ENCODE data around the gene RASL12. TPM values are rescaled to one million over a fixed set of nuclear protein-coding genes. Genes with fewer than 3 reads are reported as not detected.

RASL12 gene
- total RNA-seq, 1 donor from 2014 or later, result 5.8 TPM

DNA sequence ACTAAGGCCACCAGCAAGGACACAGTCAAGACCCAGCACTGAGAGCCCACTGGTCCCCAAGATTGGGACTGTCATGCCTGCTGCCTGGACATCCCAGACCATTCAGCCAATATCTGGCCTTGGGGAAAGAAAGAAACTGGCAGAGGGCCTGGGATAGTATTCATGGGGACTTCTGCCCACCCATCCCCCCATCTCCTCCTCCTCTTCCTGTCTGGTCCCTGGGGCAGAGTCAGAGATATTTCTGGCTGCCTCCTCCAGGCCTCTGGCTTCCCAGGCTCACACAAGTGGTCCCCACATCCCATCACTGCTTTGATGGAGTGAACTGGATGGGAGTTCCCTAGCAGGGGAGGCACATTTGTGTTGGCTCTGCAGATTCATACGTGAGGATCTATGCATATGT, 4.2 kb upstream of the RASL12 start:
- Mint-ChIP-seq H3K9me3 (peaks cover 6% of the 10 kb centered on the region), H3K27ac (no peak overlapping the region), H3K4me1 (peaks cover 19% of the 10 kb centered on the region), H3K36me3 (peaks cover 1% of the 10 kb centered on the region), H3K4me3 (no peak overlapping the region), H3K27me3 (ENCODE audit: insufficient read depth, low read depth) (peaks cover 16% of the 10 kb centered on the region)
- peaks cover 11% of the 10 kb centered on the region for H3K4me1 ChIP-seq
- TF ChIP-seq EZH2phosphoT487 (IDR thresholded peaks at IDR 0.05) (no peak), EZH2 (IDR thresholded peaks at IDR 0.05) (no peak)
- TF ChIP-seq, protein P1, sequence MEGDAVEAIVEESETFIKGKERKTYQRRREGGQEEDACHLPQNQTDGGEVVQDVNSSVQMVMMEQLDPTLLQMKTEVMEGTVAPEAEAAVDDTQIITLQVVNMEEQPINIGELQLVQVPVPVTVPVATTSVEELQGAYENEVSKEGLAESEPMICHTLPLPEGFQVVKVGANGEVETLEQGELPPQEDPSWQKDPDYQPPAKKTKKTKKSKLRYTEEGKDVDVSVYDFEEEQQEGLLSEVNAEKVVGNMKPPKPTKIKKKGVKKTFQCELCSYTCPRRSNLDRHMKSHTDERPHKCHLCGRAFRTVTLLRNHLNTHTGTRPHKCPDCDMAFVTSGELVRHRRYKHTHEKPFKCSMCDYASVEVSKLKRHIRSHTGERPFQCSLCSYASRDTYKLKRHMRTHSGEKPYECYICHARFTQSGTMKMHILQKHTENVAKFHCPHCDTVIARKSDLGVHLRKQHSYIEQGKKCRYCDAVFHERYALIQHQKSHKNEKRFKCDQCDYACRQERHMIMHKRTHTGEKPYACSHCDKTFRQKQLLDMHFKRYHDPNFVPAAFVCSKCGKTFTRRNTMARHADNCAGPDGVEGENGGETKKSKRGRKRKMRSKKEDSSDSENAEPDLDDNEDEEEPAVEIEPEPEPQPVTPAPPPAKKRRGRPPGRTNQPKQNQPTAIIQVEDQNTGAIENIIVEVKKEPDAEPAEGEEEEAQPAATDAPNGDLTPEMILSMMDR (IDR thresholded peaks at IDR 0.05), result no peak
- no peaks in the 10 kb centered on the region for H3K79me2 ChIP-seq (ENCODE audit: low read depth)
- H3K9ac ChIP-seq, result no peak overlapping the region
- peaks cover 35% of the 10 kb centered on the region for H3K27me3 ChIP-seq
- DNase-seq (ENCODE audit: low spot score), result no peak
- H3F3A ChIP-seq (ENCODE audit: low read depth), result peaks cover 18% of the 10 kb centered on the region
- no peak overlapping the region for H3K27ac ChIP-seq
- no peak overlapping the region for H2AFZ ChIP-seq (replicated peaks)
- no peak overlapping the region for H3K4me2 ChIP-seq
- no peak overlapping the region for H3K4me3 ChIP-seq
- no peaks in the 10 kb centered on the region for H4K20me1 ChIP-seq (ENCODE audit: low read depth)
- H3K9me3 ChIP-seq (ENCODE audit: low read depth), result no peaks in the 10 kb centered on the region
- no peaks in the 10 kb centered on the region for H3K36me3 ChIP-seq

DNA sequence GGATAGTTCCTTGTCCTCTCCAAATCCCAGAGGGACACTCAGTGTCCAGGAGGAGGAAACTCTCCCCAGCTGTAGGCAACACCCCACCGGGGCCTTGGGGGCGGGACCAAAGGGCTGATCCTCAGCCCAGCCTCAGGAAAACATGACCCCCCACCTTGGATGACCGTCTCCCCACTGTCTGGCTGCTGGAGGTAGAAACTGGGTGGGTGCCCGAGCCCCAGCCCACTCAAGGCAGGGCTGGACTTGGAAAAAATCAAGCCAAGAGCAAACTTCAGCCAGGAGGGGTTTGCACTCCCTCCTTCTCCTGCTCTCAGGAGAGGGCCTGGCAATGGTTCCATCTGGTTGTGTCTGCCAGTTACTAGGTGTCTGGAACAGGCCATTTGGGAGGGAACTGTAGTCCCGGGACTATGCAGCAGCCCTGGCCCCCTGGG, 3.6 kb upstream of the RASL12 start:
- H3K9me3 ChIP-seq (ENCODE audit: low read depth), result no peaks in the 10 kb centered on the region
- H3K79me2 ChIP-seq (ENCODE audit: low read depth), result no peaks in the 10 kb centered on the region
- peaks cover 17% of the 10 kb centered on the region for H3K27me3 Mint-ChIP-seq (ENCODE audit: insufficient read depth, low read depth)
- no peak overlapping the region for H3K4me3 ChIP-seq
- TF ChIP-seq, protein P1 (IDR thresholded peaks at IDR 0.05), result no peak
- no peak for TF ChIP-seq EZH2 (IDR thresholded peaks at IDR 0.05)
- no peak for TF ChIP-seq EZH2phosphoT487 (IDR thresholded peaks at IDR 0.05)
- no peak overlapping the region for H3K4me3 Mint-ChIP-seq
- DNase-seq (ENCODE audit: low spot score), result no peak
- peaks cover 17% of the 10 kb centered on the region for H3K4me1 ChIP-seq
- H3K4me2 ChIP-seq, result no peak overlapping the region
- H4K20me1 ChIP-seq (ENCODE audit: low read depth), result no peaks in the 10 kb centered on the region
- H3F3A ChIP-seq (ENCODE audit: low read depth), result peaks cover 25% of the 10 kb centered on the region
- H3K27ac Mint-ChIP-seq, result no peak overlapping the region
- H3K36me3 Mint-ChIP-seq, result peaks cover under 1% of the 10 kb centered on the region
- H3K27ac ChIP-seq, result no peak overlapping the region
- H3K4me1 Mint-ChIP-seq, result peaks cover 25% of the 10 kb centered on the region
- peaks cover 33% of the 10 kb centered on the region for H3K27me3 ChIP-seq
- H3K9me3 Mint-ChIP-seq, result peaks cover 4% of the 10 kb centered on the region
- no peak overlapping the region for H2AFZ ChIP-seq (replicated peaks)
- no peaks in the 10 kb centered on the region for H3K36me3 ChIP-seq
- H3K9ac ChIP-seq, result no peak overlapping the region

DNA sequence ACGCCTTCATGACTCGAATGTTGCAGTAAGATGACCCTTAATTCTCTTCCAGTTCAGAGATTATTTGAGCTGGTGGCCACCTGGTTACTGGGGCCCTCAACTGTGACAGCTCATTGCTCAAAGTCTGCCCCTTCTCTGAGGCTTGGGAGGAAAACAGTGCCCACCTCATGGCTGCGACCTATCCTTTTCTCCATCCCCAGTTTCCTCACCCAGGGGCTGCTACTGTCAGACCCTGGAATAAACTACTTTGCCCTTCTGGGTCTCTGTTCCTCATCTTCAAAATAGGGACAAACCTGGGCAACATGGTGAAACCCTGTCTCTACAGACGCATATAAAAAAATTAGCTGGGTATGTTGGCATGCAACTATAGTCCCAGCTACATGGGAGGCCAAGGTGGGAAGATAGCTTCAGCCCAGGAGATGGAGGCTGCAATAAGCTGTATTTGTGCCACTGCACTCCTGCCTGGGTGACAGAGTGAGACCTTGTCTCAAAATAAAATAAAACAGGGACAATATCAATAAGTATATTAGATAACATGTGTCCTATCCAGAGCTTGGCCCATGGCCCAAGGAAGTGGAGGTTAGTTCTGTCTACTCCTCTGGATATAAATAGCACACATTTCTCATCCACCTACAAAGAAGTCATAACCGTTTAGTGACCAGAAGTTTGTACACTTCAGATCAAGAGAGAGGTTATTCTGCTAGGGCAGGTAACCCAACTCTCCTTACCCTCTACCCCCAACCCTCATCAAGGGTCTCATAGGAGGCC, 2.2 kb upstream of the RASL12 start:
- Mint-ChIP-seq H3K4me1 (peaks cover 34% of the 10 kb centered on the region), H3K36me3 (no peaks in the 10 kb centered on the region), H3K9me3 (peaks cover 4% of the 10 kb centered on the region), H3K27ac (no peak overlapping the region), H3K4me3 (no peak overlapping the region), H3K27me3 (ENCODE audit: insufficient read depth, low read depth) (peaks cover 21% of the 10 kb centered on the region)
- Histone ChIP-seq H3K27ac (no peak overlapping the region), H3K9me3 (ENCODE audit: low read depth) (no peaks in the 10 kb centered on the region), H3K4me2 (no peak overlapping the region), H4K20me1 (ENCODE audit: low read depth) (no peaks in the 10 kb centered on the region), H3F3A (ENCODE audit: low read depth) (peaks cover 36% of the 10 kb centered on the region), H3K4me3 (no peak overlapping the region), H3K79me2 (ENCODE audit: low read depth) (no peaks in the 10 kb centered on the region), H3K4me1 (peaks cover 30% of the 10 kb centered on the region), H2AFZ (replicated peaks) (no peak overlapping the region), H3K9ac (no peak overlapping the region), H3K36me3 (no peaks in the 10 kb centered on the region), H3K27me3 (peaks cover 30% of the 10 kb centered on the region)
- DNase-seq (ENCODE audit: low spot score), result no peak
- TF ChIP-seq EZH2phosphoT487 (IDR thresholded peaks at IDR 0.05) (no peak), EZH2 (IDR thresholded peaks at IDR 0.05) (no peak)
- TF ChIP-seq, protein P1 (IDR thresholded peaks at IDR 0.05), result no peak
